ENCODE results near the gene SIAH1. TPM values are rescaled to one million over a fixed set of nuclear protein-coding genes. Genes with fewer than 3 reads are reported as not detected.

SIAH1 gene
- total RNA-seq, 1 experiment from 2014 or later, result 33.2 TPM

DNA sequence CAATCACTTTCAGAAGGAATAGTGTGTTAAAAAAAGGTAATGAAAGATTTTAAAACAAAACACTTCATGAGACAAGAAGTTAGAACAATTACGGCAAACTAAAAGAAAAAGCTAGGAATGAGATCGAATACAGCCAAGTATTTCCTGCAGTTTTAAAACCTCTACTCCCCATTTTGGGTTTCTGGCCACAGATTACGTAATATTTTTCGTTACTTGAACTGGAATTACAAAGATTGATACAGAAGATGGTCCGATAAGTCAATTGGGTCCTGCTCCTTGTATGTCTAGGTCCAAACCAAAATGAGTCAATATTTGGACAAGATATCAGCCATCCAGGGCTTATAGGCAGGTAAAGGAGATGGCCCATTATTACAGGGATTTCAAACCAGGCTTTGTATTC is 52.2 kb downstream of the SIAH1 start:
- no peaks in the 10 kb centered on the region for H3K79me2 ChIP-seq (ENCODE audit: insufficient read depth, low read length)
- DNase-seq, result no peak

More for the DNA sequence above, 52.2 kb downstream of the SIAH1 start:
- Histone ChIP-seq H3K9me3 (ENCODE audit: control insufficient read depth, low read depth, low read length) (no peaks in the 10 kb centered on the region), H3K4ac (ENCODE audit: low read depth, low read length) (no peak overlapping the region), H2BK12ac (ENCODE audit: insufficient read length, low read depth, low read length) (no peak overlapping the region), H4K8ac (replicated peaks; ENCODE audit: insufficient read length, low read depth, low read length) (no peak overlapping the region), H2AFZ (ENCODE audit: low read length) (no peak overlapping the region), H4K20me1 (ENCODE audit: control insufficient read depth, insufficient read depth, insufficient read length) (no peaks in the 10 kb centered on the region), H3K27ac (ENCODE audit: insufficient read length, low read depth, low read length) (no peak overlapping the region), H2BK15ac (ENCODE audit: low read depth, low read length) (no peak overlapping the region), H3K56ac (ENCODE audit: insufficient read length, low read depth, low read length) (no peak overlapping the region), H3K9ac (ENCODE audit: extremely low read depth, insufficient read length, low read length) (no peak overlapping the region), H3K18ac (ENCODE audit: insufficient read length, low read depth, low read length) (no peak overlapping the region), H3T11ph (ENCODE audit: low read length) (no peak overlapping the region), H4K91ac (ENCODE audit: insufficient read length, low read depth, low read length) (no peak overlapping the region), H3K4me1 (ENCODE audit: insufficient read depth, low read length) (peaks cover 10% of the 10 kb centered on the region; the same call in 1 of the 2 replicates), H3K23me2 (ENCODE audit: insufficient read length, low read depth, low read length, poor library complexity, severe bottlenecking) (no peaks in the 10 kb centered on the region), H2BK5ac (ENCODE audit: insufficient read length, low read length) (no peak overlapping the region), H2BK20ac (ENCODE audit: low read depth, low read length, poor library complexity, severe bottlenecking) (no peak overlapping the region), H3K79me1 (ENCODE audit: insufficient read depth, low read depth, low read length, poor library complexity, severe bottlenecking) (no peaks in the 10 kb centered on the region), H3K4me2 (ENCODE audit: insufficient read depth, insufficient read length, low read length) (no peak overlapping the region), H4K5ac (ENCODE audit: insufficient read length, low read depth, low read length) (no peak overlapping the region), H3K27me3 (ENCODE audit: insufficient read depth, low read length) (no peaks in the 10 kb centered on the region), H2BK120ac (ENCODE audit: low read depth, low read length, poor library complexity, severe bottlenecking) (no peak overlapping the region), H3K23ac (ENCODE audit: insufficient read length, low read depth, low read length) (no peak overlapping the region), H2AK5ac (ENCODE audit: insufficient read length, low read length) (no peak overlapping the region), H3K14ac (ENCODE audit: insufficient read depth, low read length) (no peak overlapping the region)
- H3K9me3 Mint-ChIP-seq, result no peaks in the 10 kb centered on the region
- H3K27ac Mint-ChIP-seq, result no peak overlapping the region
- peaks cover 6 to 21% (median 13%) of the 10 kb centered on the region in 3 experiments; a peak in 6 of 7 replicates for H3K36me3 Mint-ChIP-seq (ENCODE audit: insufficient read depth in 1 of 3, low read depth in 3 of 3)
- WGBS (ENCODE audit: extremely low coverage, insufficient read length, low lambda C conversion rate), result no CpG with 5 or more reads among the region's 5 CpGs
- no peaks in the 10 kb centered on the region for H3K27me3 Mint-ChIP-seq (ENCODE audit: low read depth)
- TF ChIP-seq, protein P1, sequence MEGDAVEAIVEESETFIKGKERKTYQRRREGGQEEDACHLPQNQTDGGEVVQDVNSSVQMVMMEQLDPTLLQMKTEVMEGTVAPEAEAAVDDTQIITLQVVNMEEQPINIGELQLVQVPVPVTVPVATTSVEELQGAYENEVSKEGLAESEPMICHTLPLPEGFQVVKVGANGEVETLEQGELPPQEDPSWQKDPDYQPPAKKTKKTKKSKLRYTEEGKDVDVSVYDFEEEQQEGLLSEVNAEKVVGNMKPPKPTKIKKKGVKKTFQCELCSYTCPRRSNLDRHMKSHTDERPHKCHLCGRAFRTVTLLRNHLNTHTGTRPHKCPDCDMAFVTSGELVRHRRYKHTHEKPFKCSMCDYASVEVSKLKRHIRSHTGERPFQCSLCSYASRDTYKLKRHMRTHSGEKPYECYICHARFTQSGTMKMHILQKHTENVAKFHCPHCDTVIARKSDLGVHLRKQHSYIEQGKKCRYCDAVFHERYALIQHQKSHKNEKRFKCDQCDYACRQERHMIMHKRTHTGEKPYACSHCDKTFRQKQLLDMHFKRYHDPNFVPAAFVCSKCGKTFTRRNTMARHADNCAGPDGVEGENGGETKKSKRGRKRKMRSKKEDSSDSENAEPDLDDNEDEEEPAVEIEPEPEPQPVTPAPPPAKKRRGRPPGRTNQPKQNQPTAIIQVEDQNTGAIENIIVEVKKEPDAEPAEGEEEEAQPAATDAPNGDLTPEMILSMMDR (conservative IDR thresholded peaks at IDR 0.05), result no peak
- H3K4me1 Mint-ChIP-seq, result peaks cover 19 to 24% of the 10 kb centered on the region in 2 experiments
- H3K4me3 Mint-ChIP-seq, result no peak overlapping the region
